Astrocyte (in vitro differentiated cells and primary cell): ENCODE data around the gene TLE1. TPM values are rescaled to one million over a fixed set of nuclear protein-coding genes. Genes with fewer than 3 reads are reported as not detected.
A peak's percentile ranks its signal among the peaks of the same experiment; 100 is the strongest.

Experiments
- DNase-seq: peaks from one replicate; pipeline ENCODE4 v3.0.0-alpha.2; 2010; ENCODE audit warnings: low read depth
- FAIRE-seq: peaks from 2 replicates; lab custom pipeline; 2011; peaks lifted over from hg19 to GRCh38; lab: Jason Lieb, UNC
- H2AFZ ChIP-seq: 2 replicates; pipeline ENCODE4 v1.6.0; 2012; ENCODE audit warnings: low read depth, low read length, inconsistent platforms
- H3K27ac ChIP-seq: 2 replicates; pipeline ENCODE4 v1.5.1; 2011; ENCODE audit warnings: low read depth, low read length, inconsistent platforms
- H3K27me3 ChIP-seq: 2 replicates; pipeline ENCODE4 v1.6.0; 2011; ENCODE audit warnings: low read length, inconsistent platforms; ENCODE audit not compliant: insufficient read depth
- H3K36me3 ChIP-seq: 2 replicates; pipeline ENCODE4 v1.5.1; 2011; ENCODE audit warnings: low read length, inconsistent platforms; ENCODE audit not compliant: insufficient read depth
- H3K4me1 ChIP-seq: 2 replicates; pipeline ENCODE4 v1.5.1; 2011; ENCODE audit warnings: low read length, inconsistent platforms; ENCODE audit not compliant: insufficient read depth
- H3K4me2 ChIP-seq: 2 replicates; pipeline ENCODE4 v1.6.0; 2012; ENCODE audit warnings: low read length, inconsistent platforms
- H3K4me3 ChIP-seq: 2 replicates; pipeline ENCODE4 v1.5.1; 2011; ENCODE audit warnings: low read depth, mild to moderate bottlenecking, low read length, inconsistent platforms; ENCODE audit not compliant: insufficient read depth
- H3K79me2 ChIP-seq: 2 replicates; pipeline ENCODE4 v1.6.0; 2012; ENCODE audit warnings: mild to moderate bottlenecking, low read length, inconsistent platforms; ENCODE audit not compliant: insufficient read depth
- H3K9ac ChIP-seq: 2 replicates; pipeline ENCODE4 v1.6.0; 2012; ENCODE audit warnings: mild to moderate bottlenecking, low read length, inconsistent platforms
- H3K9me3 ChIP-seq: 2 replicates; pipeline ENCODE4 v1.5.1; 2012; ENCODE audit warnings: low read depth, mild to moderate bottlenecking, low read length, inconsistent platforms; ENCODE audit not compliant: insufficient read depth
- H4K20me1 ChIP-seq: 2 replicates; pipeline ENCODE4 v1.6.0; 2012; ENCODE audit warnings: low read length, inconsistent platforms; ENCODE audit not compliant: insufficient read depth
- H3K27ac Mint-ChIP-seq: one replicate; pipeline ENCODE4 v1.8.0; 2021; ENCODE audit warnings: mild to moderate bottlenecking, mixed read lengths; ENCODE audit not compliant: unreplicated experiment
- H3K27me3 Mint-ChIP-seq: one replicate; pipeline ENCODE4 v1.8.0; 2021; ENCODE audit warnings: low read depth, mixed read lengths; ENCODE audit not compliant: unreplicated experiment
- H3K36me3 Mint-ChIP-seq: one replicate; pipeline ENCODE4 v1.8.0; 2021; ENCODE audit warnings: low read depth, mixed read lengths; ENCODE audit not compliant: unreplicated experiment
- H3K4me1 Mint-ChIP-seq: one replicate; pipeline ENCODE4 v1.8.0; 2021; ENCODE audit warnings: low read depth, mixed read lengths; ENCODE audit not compliant: unreplicated experiment
- H3K4me3 Mint-ChIP-seq: one replicate; pipeline ENCODE4 v1.8.0; 2021; ENCODE audit warnings: mild to moderate bottlenecking, moderate library complexity, mixed read lengths; ENCODE audit not compliant: unreplicated experiment
- H3K9me3 Mint-ChIP-seq: one replicate; pipeline ENCODE4 v1.8.0; 2021; ENCODE audit warnings: mild to moderate bottlenecking, mixed read lengths; ENCODE audit not compliant: unreplicated experiment
- EZH2 ChIP-seq: IDR thresholded peaks from 2 replicates; pipeline ENCODE4 v1.6.1; 2012; ENCODE audit warnings: mild to moderate bottlenecking, low read length, inconsistent platforms; ENCODE audit not compliant: insufficient read depth
- total RNA-seq: library from RNA; stranded (reverse); gene quantifications from 2 replicates; pipeline ENCODE4 v1.2.1, GENCODE V29; 2021
- TF ChIP-seq, protein P1 (sequence below): IDR thresholded peaks from 2 replicates; pipeline ENCODE4 v1.5.1; 2011; ENCODE audit warnings: low read depth, mild to moderate bottlenecking, inconsistent platforms, low read length, moderate library complexity; ENCODE audit not compliant: insufficient read depth

Gene TLE1
- total RNA-seq, 1 donor from 2014 or later, result 29.6 TPM

DNA sequence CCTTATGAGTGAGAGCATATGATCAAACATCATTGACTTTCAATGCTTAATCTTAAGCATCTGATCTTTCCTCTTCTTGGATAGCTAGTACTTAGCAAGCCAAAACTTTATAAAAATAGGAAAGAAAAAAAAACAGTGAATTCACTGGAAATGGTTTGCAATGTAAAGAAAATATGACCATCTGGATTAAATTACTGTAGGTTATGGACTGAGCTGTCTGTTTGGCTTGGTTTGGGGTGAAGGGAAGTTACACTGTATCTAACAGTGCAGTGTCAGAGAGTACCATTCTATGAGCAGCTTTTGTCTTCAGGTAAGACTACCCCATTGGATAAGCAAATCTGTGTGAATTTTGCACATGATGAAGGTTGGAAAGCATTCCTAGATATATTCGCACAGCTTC is 151.4 kb downstream of the TLE1 start:
- FAIRE-seq, result no peak
- Mint-ChIP-seq H3K4me3 (no peak overlapping the region), H3K27ac (no peak overlapping the region)

GRCh38 chr9:81536242-81537025 is 152.9 kb downstream of the TLE1 start:
- Mint-ChIP-seq H3K27ac (no peak overlapping the region), H3K9me3 (no peaks in the 10 kb centered on the region), H3K36me3 (no peaks in the 10 kb centered on the region), H3K27me3 (no peaks in the 10 kb centered on the region), H3K4me1 (peaks cover 11% of the 10 kb centered on the region), H3K4me3 (no peak overlapping the region)
- TF ChIP-seq, protein P1, sequence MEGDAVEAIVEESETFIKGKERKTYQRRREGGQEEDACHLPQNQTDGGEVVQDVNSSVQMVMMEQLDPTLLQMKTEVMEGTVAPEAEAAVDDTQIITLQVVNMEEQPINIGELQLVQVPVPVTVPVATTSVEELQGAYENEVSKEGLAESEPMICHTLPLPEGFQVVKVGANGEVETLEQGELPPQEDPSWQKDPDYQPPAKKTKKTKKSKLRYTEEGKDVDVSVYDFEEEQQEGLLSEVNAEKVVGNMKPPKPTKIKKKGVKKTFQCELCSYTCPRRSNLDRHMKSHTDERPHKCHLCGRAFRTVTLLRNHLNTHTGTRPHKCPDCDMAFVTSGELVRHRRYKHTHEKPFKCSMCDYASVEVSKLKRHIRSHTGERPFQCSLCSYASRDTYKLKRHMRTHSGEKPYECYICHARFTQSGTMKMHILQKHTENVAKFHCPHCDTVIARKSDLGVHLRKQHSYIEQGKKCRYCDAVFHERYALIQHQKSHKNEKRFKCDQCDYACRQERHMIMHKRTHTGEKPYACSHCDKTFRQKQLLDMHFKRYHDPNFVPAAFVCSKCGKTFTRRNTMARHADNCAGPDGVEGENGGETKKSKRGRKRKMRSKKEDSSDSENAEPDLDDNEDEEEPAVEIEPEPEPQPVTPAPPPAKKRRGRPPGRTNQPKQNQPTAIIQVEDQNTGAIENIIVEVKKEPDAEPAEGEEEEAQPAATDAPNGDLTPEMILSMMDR, result no peak
- no peak for TF ChIP-seq EZH2
- H3K9ac ChIP-seq, result no peak overlapping the region
- no peaks in the 10 kb centered on the region for H4K20me1 ChIP-seq
- H3K79me2 ChIP-seq, result no peaks in the 10 kb centered on the region
- peaks cover 7% of the 10 kb centered on the region for H3K4me1 ChIP-seq
- H2AFZ ChIP-seq, result peak overlapping the region; percentile 24
- no peaks in the 10 kb centered on the region for H3K27me3 ChIP-seq
- no peaks in the 10 kb centered on the region for H3K36me3 ChIP-seq
- no peaks in the 10 kb centered on the region for H3K9me3 ChIP-seq
- no peak overlapping the region for H3K27ac ChIP-seq
- no peak for FAIRE-seq
- H3K4me3 ChIP-seq, result no peak overlapping the region
- no peak overlapping the region for H3K4me2 ChIP-seq
- DNase-seq, result no peak

More for the DNA sequence above, 151.4 kb downstream of the TLE1 start:
- TF ChIP-seq, protein P1, result no peak
- no peak for TF ChIP-seq EZH2
- Histone ChIP-seq H3K4me1 (peaks cover 7% of the 10 kb centered on the region), H3K27ac (no peak overlapping the region), H3K79me2 (no peaks in the 10 kb centered on the region), H3K36me3 (no peaks in the 10 kb centered on the region), H2AFZ (no peak overlapping the region), H3K4me3 (no peak overlapping the region), H3K9me3 (no peaks in the 10 kb centered on the region), H3K9ac (no peak overlapping the region), H3K27me3 (no peaks in the 10 kb centered on the region), H3K4me2 (no peak overlapping the region), H4K20me1 (no peaks in the 10 kb centered on the region)
- Mint-ChIP-seq H3K4me1 (peaks cover 11% of the 10 kb centered on the region), H3K27me3 (no peaks in the 10 kb centered on the region), H3K9me3 (no peaks in the 10 kb centered on the region), H3K36me3 (no peaks in the 10 kb centered on the region)
- DNase-seq, result no peak
